CD4-positive, alpha-beta T cell treated with Interleukin-15 for 1 hour (primary cell): ENCODE results near the gene AKAP6.
"Not testable (repeated sequence)": the region's sequence is repeated elsewhere in the genome, so short reads cannot be mapped to it uniquely, and the experiment has no call there.

Source experiments
- DNase-seq: peaks from one replicate; pipeline ENCODE4 v3.0.0-alpha.2; 2020

Gene AKAP6

DNA sequence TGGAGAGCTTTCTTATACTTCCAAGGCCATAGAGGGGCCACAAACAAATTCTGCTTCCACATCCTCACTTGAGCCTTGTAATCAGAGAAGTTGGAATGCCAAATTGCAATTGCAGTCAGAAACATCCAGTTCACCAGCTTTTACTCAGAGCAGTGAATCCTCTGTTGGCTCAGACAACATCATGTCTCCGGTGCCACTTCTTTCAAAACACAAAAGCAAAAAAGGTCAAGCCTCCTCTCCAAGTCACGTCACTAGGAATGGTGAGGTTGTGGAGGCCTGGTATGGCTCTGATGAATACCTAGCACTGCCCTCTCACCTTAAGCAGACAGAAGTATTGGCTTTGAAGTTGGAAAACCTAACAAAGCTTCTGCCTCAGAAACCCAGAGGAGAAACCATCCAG is 217.1 kb downstream of the AKAP6 start:
- no peak for DNase-seq

DNA sequence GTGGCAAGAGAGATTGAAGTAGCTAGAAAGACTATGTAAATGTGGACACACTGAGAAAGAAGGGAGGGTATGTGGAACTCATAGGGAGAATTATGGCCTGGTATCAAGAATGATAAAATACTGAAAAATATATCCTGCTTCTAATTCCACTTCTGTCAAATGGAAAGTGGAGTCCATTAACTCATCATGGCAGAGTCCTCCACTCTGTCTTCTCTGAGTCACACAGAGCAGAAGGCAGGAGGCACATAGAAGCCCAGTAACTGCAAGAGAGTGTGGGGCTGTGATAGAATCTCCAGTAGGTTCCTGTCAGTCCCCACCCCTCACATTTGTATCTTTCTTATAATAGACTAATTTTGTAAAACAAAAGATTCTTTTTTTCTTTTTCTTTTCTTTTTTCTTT is 223.7 kb downstream of the AKAP6 start:
- no peak for DNase-seq

DNA sequence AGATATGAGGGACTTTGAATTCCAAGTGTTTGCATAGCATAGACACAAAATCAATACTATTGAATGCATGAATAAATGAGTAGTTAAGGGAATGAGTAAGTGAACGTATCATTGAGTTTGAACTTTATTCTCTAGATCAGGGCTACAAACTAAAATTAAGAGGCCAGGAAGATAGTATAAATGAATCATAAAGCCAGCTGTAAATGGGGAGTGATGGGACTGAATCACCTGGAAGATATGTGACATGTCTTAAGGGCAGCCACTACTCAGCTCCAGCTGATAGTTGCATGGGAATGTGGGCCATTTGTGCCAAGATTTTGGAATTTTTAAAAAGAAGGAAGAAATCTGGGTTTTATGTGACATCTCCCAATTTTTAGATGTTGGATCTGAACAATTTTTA is 229.9 kb downstream of the AKAP6 start:
- DNase-seq = no peak

DNA sequence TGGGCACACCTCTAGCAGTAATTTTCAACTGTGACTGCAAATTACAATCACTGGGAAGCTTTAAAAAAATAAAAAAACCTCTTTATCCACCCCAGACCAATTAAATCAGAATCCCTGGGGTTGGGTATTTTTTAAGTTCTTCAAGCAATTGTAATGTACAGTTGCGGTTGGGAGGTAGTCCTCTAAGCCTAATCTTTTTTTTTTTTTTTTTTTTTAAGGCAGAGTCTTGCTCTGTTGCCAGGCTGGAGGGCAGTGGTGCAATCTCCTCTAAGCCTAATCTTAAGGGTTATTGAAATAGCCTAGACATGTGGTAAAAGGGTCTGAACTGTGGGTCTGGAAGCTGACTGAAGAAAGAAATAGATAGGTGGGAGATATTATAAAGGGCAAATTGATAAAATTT is 230.5 kb downstream of the AKAP6 start:
- DNase-seq = no peak

DNA sequence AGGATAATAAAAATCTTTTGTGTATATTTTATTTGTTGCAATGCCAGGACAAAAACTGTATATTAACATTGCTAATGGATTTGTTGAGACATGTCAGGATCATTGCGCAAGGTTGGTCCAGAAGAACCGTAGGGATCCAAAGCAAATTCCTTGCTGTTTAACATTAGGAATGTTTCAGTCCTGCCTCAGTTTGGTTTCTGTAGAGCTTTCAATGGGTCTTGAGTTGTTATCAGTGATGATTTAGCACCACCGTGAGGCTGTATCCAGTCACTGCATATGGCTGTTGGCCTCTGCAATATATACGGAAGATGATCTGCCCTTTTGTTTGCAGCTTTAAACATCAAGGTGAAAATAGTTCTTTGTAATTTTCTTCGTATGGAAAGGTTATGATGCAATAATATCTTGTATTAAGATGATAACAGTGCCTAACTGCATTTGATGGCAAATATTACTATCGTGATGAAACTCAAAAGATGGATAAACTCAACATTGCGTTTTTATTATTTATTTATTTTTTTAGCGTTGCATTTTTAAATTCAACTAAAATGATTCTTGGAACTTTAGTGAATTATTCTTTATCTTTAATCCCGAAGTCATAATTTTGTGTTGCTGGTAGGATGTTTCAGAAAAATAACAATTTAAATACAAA is 231.2 kb downstream of the AKAP6 start:
- DNase-seq = no peak

DNA sequence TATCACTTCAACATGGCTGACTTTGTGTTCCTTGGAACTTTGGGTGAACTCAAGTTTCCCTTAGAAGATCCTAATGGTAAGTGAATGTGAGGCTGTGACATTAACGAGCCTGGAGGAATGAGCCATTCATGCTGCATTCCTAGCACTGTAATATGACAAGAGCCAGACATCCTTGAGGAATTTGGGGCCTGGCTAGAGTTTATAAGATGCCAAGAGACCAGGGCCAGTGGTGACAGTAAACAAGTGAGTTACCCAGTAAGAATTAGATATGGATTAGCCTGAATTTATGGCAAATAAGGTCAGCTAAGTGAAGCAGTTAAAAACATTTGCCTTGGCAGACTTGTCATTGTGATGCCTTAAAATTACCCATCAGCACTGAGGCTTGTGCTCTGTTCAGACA is 232.4 kb downstream of the AKAP6 start:
- no peak for DNase-seq

DNA sequence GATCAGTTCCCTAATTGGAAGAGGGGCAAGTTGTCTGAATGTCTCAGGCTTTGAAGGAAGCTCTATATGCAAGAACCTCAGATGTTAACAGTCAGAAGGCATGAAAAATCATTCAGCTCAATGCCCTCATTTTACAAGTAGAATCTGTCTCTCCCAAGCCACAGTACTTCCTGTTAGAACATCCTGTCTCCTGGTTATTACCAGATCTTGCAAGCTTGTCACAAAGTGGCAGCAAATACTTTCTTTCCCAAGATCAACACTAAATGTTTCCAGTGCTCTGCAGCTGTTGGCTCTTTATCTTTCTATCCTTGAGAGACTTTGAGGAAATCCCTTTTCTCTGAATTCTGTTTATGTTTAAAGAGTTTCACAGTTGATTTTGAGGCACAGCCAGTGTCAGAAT is 235.5 kb downstream of the AKAP6 start:
- DNase-seq = no peak

DNA sequence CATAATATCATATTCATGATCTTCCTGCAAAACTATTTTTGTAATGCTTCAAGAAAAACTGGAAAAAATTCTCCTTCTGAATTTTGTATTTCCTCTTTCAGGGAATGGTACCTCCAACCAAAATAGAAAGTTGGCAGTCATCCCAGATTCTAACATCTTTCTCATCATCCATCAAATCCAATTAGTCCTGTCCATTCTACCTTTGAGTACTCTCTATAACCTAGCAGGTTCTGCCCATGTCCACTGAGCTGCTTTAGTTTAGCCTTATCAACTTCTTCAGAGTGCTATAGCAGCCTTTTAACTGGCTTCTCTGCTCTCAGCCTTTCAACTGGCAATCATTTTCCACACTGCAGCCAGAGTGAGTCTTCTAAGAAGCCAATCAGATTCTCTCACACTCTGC is 236.2 kb downstream of the AKAP6 start:
- DNase-seq = no peak

DNA sequence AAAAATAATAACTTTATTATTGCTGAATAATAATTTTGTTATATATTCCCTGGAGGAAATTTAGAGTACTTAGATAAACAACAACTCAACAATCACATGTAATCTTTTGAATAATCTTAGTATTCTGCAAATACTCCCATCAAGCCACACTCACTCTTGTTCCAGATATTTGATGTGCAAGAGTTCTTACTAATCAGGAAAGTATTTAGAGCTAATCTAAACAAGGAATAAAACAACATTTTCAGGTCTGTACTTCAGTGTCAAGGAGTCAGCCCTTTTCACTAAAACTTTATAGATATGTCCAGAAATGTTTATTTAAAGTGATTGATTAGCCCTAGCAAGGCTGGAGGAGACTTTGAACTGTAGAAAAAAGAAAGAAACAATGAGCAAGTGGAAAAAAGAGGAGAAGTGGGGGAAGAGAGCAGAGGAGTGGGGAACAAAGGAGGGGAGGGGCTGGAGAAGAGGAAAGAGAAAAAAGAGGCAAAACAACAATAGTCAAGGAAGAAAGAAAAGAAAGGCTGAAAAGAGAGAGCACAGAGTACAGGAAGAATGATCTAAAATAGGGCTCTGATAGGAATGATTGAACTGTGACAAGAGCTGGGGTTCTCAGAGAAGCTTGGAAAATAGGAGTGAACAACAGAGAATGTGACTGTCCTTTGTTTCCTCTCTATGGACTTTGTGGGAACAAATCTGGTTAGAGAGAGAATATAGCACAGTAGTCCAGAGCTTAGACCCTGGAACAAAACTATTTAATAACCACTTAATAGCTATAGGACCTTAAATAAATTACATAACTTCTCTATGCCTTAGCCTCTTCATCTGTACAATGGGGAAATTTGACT is 238.7 kb downstream of the AKAP6 start:
- no peak for DNase-seq

DNA sequence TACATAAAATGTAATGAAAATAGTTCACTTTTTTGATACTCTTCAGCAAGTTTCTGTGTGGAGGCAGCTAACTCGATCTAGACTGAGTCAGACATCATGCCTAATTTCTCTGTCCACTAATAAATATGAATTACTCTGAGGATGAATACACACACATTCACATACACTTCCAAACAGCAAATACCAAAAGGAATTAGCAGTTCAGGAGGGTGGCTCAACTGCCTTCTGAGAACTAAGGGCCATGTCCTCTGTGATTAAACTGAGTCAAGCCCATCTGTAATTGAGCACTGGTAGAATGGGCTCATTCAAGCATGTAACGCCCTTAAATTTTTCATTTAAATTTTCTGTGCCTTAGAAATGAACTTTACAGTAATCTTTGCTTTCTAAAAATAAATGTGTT is 242.5 kb downstream of the AKAP6 start:
- DNase-seq = no peak

DNA sequence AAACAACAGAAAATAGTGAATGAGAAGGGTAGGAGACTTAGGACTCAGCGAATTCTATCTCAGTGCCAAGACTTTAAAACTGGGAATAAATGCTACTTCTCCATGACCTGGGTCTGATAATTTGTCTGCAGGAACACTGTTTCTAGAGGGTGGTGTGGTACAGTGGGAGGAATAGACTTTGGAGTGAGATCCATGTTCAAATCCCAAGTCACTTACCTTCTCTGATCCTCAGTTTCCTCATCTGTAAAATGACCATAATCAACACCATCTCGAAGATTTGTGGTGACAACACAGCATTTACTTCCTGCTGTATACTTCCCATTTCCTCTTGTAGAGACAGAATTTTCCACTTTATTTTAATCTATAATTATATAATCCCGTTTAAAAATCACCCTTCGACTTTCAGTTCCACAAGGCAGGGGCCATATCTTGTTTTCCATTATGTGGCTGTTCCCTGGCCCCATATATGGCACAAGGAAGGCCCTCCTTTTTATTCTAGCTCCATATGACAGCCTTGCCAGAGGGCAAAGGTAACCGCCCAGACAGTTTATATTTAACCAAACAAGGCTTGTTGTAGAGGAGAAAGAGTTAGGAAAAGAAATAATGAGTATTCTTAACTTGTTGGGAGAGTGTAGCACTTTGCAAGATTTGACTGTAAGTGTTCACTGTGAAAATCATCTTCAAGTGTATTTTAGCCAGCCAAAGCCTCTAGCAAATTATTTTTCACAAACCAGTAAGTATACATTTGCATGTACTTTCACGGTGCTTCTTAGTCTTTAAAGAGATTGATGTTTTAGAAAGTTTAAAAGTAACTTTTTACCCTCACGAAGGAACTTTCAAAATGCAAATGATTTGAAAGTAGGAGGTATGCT is 243.1 kb downstream of the AKAP6 start:
- DNase-seq = no peak

DNA sequence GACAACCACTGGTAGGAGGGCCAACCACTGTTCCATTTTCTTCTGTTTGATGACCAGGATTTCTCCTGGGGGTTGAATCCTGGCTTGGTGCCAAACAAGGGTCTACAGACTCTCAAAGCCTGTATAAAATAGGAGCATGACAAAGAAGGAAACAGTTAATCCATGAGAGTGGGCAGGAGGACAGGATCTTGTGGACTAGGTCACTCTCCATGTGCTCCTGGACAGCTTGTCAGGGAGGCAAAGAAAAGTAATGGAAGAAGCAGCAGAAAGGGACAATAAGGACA is 243.7 kb downstream of the AKAP6 start:
- no peak for DNase-seq

DNA sequence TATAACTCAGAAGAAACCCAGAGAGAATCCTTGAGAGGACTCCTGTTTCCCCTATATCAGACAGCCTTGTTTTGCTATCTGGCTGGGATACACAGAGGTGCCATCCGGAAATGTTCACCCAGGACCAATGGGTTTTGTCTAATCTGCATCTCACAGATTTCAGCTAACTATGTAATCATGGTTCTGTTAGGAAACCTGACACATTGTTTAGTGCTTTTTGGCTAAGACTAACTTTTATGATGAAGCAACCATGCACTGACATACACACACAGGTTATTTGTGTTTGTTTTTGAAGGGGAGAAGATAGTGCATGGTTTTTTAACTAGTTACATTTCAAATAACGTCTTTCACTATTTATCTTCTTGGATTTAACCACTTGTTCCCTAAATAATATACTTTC is 245.2 kb downstream of the AKAP6 start:
- no peak for DNase-seq

DNA sequence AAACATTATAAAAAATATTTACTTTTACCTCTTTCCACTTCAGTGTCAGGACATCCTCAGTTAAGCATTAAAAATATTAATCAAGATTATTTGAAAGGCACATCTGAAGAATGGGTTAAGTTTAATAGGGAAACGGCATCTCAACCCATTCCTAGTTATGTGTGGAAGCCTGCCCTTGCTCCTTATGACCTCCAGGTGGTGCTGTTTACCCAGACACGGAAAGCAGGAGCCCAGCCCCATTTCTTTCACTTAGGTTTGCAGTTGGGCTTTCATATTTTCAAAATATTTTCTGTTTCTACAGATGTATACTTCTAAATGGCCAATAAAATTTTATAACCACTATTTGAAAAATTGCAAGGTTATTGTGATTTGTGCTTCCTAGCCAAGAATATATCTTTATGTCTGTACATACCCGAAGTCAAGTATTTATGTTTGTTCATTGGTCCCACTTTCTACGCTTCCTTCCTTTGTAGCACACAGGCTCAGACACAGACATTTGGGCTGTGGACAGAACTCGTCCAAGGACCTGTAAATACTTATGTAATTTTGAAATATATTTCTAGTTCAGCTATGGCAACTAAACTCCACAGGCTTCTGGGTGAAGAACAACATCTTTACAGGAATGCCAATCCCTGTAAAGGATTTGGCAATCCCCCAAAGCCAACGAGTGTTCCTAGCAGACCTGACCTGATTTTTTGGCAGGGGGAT is 247.1 kb downstream of the AKAP6 start:
- no peak for DNase-seq

DNA sequence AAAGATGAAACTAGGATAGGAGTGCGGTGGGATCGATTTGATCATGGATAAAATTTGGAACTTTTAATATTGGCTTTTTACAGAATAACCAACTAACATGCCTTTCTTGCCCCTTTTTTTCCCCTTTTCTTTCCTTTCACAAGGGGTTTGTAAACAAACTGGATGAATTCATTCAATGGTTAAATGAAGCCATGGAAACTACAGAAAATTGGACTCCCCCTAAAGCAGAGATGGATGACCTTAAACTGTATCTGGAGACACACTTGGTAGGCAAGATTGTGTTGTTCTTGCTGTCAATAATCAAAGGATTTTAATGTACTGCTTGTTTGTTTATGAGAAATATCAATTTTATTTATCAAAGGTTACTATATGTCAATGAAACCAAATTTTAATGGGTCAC is 247.9 kb downstream of the AKAP6 start:
- no peak for DNase-seq

DNA sequence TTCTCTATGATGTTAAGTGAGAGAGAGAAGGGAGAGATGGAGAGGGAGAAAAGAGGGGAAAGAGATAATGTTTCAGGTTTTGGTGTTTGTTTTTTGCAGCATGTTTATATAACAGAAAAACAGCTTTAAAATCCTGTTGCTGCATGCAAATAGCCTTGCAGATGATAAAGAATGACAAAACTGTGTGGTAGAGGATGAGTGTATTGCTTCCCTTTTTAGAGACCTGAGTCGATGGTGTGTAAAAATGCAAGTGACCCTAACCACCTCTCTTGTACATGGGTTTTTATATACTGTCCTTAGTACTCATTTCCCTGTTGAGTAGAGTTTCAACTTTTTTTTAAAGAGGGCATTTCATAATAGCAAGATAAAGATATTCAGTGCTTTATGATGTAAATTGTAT is 249.1 kb downstream of the AKAP6 start:
- DNase-seq = no peak

DNA sequence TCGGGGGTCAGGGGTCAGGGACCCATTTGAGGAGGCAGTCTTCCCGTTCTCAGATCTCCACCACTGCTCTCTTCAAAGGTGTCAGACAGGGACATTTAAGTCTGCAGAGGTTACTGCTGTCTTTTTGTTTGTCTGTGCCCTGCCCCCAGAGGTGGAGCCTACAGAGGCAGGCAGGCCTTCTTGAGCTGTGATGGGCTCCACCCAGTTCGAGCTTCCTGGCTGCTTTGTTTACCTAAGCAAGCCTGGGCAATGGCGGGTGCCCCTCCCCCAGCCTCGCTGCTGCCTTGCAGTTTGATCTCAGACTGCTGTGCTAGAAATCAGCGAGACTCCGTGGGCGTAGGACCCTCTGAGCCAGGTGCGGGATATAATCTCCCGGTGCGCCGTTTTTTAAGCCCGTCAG is 254.3 kb downstream of the AKAP6 start:
- DNase-seq = not testable (repeated sequence)

DNA sequence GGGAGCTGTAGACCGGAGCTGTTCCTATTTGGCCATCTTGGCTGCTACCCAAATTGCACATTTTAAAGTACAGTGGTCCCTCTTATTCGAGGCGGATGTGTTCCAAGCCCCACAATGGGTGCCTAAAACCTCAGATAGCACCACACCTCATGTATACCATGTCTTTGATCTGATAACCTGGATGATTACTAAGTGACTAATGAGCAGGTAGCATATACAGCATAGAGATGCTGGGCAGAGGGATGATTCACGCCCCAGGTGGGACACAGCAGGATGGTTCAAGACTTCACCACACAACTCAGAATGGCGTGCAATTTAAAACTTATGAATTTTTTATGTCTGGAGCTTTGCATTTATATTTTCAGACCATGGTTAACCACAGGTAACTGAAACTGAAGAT is 255.0 kb downstream of the AKAP6 start:
- DNase-seq = no peak

DNA sequence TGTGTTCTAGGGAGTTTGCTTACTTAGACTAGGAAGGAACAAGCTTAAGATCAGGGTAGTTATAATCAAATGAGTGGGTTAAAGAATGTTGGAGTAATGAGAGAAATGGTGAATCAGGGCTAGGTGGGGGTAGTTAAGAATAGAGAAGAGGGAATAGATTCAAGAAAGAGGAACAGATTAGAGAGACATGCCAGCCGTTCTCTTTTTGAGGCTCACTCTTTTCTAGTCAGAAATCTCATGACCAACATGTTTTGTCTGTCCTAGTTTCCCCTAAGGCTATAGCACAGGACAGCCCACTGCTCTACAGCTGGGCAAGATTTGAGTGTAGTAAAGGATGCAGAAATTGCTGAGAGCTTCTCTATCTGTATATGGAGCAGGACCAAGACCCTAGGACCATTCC is 258.4 kb downstream of the AKAP6 start:
- no peak for DNase-seq

DNA sequence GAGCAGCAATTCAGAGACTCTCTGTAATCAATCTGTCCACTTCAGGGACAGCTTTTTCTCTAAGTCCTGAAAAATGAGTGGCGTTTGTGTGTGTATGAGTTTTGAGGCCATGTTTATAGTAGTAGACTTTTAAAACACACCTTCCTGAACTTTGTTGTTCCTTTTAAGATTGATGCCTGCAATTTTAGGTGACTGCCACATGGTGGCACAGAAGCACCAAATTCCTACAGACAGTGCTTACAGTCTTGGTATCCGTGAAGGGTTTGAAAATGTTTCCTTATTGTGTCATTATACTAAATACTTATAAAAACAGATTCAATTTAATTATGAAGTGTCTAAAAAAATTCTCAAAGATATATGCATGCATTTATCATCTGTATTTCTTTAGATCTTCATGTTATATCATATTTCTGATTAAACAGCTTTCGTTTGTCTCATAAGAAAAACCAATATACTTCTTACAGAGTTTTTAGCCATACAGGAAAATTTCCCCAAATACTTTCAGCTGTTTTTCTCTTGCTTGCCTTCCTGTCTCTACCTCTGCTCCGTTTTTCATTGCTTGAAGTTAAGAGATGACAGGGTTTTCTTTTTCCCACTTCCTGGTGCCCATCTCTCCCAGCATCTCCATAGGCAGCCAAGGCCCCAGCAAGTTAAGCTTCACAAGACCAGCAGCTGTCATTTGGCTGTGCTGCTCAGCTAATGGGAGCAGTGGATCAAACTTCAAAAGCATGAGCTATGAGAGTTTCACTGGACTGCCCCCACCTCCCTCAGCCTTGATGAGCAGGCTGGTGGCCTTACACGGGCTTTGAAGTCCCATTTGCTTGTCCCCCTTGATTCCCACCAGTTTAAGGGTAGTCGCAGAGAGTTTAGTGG is 259.6 kb downstream of the AKAP6 start:
- DNase-seq = no peak

DNA sequence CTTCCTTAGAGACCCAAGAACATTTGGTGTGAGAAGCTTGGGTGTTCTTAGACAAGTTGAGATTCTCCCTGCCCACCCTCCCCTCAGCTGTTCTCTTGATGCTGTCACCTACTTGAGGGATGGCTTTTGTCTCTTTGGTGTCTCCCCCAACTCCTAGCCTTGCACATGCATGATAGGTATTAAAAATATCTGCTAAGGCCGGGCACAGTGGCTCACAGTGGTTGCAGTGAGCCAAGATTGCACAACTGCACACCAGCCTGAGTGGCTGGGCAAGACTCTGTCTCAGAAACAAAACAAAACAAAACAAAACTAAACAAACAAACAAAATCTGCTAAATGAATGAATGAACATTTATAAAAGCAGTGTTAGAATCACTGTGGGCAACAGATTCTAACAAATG is 261.1 kb downstream of the AKAP6 start:
- no peak for DNase-seq

DNA sequence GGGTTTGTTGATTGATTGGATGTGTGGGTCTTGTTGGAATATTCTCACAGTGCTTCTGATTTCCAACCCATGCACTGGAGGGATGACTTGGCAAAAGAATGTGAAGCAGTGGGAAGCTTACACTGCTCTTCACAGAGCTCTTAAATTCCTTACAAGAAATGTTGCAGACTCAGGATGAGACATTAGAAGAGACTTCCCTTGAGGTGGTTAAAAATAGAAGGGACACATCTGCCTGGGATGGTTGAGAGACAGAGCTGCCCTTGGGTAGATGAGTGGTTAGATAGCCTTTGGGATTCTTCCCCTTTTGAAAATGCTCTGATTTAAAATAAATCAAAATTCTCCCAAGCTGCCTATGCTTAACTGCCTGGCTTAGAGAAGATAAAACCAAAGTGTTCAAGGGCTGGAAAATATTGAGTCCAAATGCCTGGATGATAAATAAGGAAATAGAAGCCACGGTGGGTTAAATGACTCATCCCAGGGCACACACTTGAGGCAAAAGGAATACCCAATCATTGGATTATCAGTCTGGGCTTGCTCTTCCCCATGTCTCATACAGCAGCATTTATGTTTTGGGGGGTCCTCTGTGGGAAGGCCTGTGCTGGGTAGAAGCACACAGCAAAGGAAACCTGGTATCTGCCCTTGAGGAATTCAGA is 264.3 kb downstream of the AKAP6 start:
- DNase-seq = no peak
